GM12878 (cell line): ENCODE data around the gene MAST3. TPM values are rescaled to one million over a fixed set of nuclear protein-coding genes. Genes with fewer than 3 reads are reported as not detected.

Experiments used
- ATAC-seq: fragments of 200-7000 bp; cut with Tn5 transposase; 3 replicates; pipeline ENCODE4 v1.9.1; 2020; ENCODE audit warnings: mild to moderate bottlenecking, moderate library complexity
- BruUV-seq: library from RNA; stranded (reverse); fragments of 400-500 nt; replicated peaks from 2 replicates; lab custom pipeline; 2021; lab: Mats Ljungman, UMichigan
- CTCF ChIA-PET: fragments of 300-600 bp; sonication (Branson Sonifier 250); formaldehyde crosslinking; extraction: SDS; loops from one replicate; lab custom pipeline; 2021; ENCODE audit warnings: inconsistent platforms; lab: Yijun Ruan, JAX
- POLR2A ChIA-PET: fragments of 350-600 bp; formaldehyde crosslinking; extraction: SDS; loops from one replicate; lab custom pipeline; 2021; ENCODE audit warnings: inconsistent platforms; lab: Charles Lee
- RAD21 ChIA-PET: fragments of 300-600 bp; sonication (Branson Sonifier 250); formaldehyde crosslinking; loops from one replicate; lab custom pipeline; 2023; ENCODE audit warnings: antibody characterized with exemption; ENCODE audit not compliant: unreplicated experiment; lab: Charles Lee
- SMC1A ChIA-PET: fragments of 300-600 bp; sonication (Branson Sonifier 250); formaldehyde crosslinking; loops from one replicate; lab custom pipeline; 2023; ENCODE audit not compliant: unreplicated experiment, uncharacterized antibody; lab: Charles Lee
- DNase-seq: peaks from one replicate; pipeline ENCODE4 v3.0.0-alpha.2; 2011; ENCODE audit warnings: low read depth, low spot score
- FAIRE-seq: peaks from 3 replicates; lab custom pipeline; 2011; peaks lifted over from hg19 to GRCh38; lab: Jason Lieb, UNC
- H2AFZ ChIP-seq: 2 replicates; pipeline ENCODE4 v1.6.0; 2011; ENCODE audit warnings: low read depth, low read length, control low read depth; ENCODE audit not compliant: control insufficient read depth
- H3K27ac ChIP-seq: 2 replicates; pipeline ENCODE4 v1.5.1; 2011; ENCODE audit warnings: control low read depth; ENCODE audit not compliant: control insufficient read depth, insufficient read depth
- H3K27me3 ChIP-seq, 2 experiments: replicated peaks in 1 of 2; 2 replicates each; pipeline versions ENCODE4 v1.6.0 to v1.6.1; 2011; ENCODE audit warnings: low read length in 1 of 2; ENCODE audit not compliant: control insufficient read depth in 2 of 2, insufficient read depth in 2 of 2
- H3K36me3 ChIP-seq, 2 experiments: 2 replicates each; pipeline ENCODE4 v1.5.1; 2011; ENCODE audit warnings: low read length in 1 of 2; ENCODE audit not compliant: control insufficient read depth in 2 of 2, insufficient read depth in 2 of 2
- H3K4me1 ChIP-seq: 2 replicates; pipeline ENCODE4 v1.6.1; 2011; ENCODE audit warnings: mild to moderate bottlenecking, low read length, moderate library complexity, mixed read lengths; ENCODE audit not compliant: control insufficient read depth, insufficient read depth
- H3K4me2 ChIP-seq: 2 replicates; pipeline ENCODE4 v1.6.0; 2011; ENCODE audit warnings: control low read depth; ENCODE audit not compliant: control insufficient read depth, insufficient read depth
- H3K4me3 ChIP-seq: fragments of 200-600 bp; sonication (generic); 2 replicates; pipeline ENCODE4 v1.5.1; 2016
- H3K79me2 ChIP-seq: 2 replicates; pipeline ENCODE4 v1.6.0; 2011; ENCODE audit warnings: low read length; ENCODE audit not compliant: control insufficient read depth, insufficient read depth
- H3K9ac ChIP-seq: 2 replicates; pipeline ENCODE4 v1.8.0; 2011; ENCODE audit warnings: low read length, control low read depth, mixed read lengths; ENCODE audit not compliant: control insufficient read depth, insufficient read depth
- H3K9me3 ChIP-seq: replicated peaks from 3 replicates; pipeline ENCODE4 v1.5.1; 2011; ENCODE audit warnings: mild to moderate bottlenecking, low read length; ENCODE audit not compliant: control insufficient read depth, insufficient read depth
- H4K20me1 ChIP-seq: 2 replicates; pipeline ENCODE4 v1.6.0; 2011; ENCODE audit not compliant: control insufficient read depth, insufficient read depth
- EGR1 ChIP-seq, 2 experiments: IDR thresholded peaks; 1 replicate in 1 of 2; 2 replicates in 1 of 2; pipeline ENCODE4 v1.6.1; 2011 to 2012; ENCODE audit warnings: low read depth in 2 of 2, low read length in 2 of 2, borderline replicate concordance in 1 of 2, mild to moderate bottlenecking in 1 of 2, moderate library complexity in 1 of 2
- LARP7 ChIP-seq: fragments of 450-650 bp; IDR thresholded peaks from 2 replicates; pipeline ENCODE4 v1.6.1; 2017; ENCODE audit warnings: mild to moderate bottlenecking
- POLR2A ChIP-seq: IDR thresholded peaks from 2 replicates; pipeline ENCODE4 v1.6.1; 2011; ENCODE audit warnings: low read depth, mild to moderate bottlenecking, low read length
- RBBP5 ChIP-seq: fragments of 200-600 bp; sonication (generic); conservative IDR thresholded peaks from 2 replicates; pipeline ENCODE4 v1.6.1; 2016
- ZBED1 ChIP-seq: IDR thresholded peaks from 2 replicates; pipeline ENCODE4 v1.6.1; 2016; ENCODE audit warnings: borderline replicate concordance
- ZSCAN29 ChIP-seq: fragments of 450-650 bp; IDR thresholded peaks from 2 replicates; pipeline ENCODE4 v1.6.1; 2017; ENCODE audit warnings: mild to moderate bottlenecking, moderate library complexity
- WGBS: methylation state at CpG from one replicate; pipeline ENCODE4 v1.1.6; 2016; ENCODE audit warnings: low lambda C conversion rate; ENCODE audit not compliant: insufficient replicate concordance, insufficient coverage; ENCODE audit errors: missing lambda C conversion rate; 5-methylcytosine and 5-hydroxymethylcytosine counted together
- in situ Hi-C: fragments of 300-500 bp; cut with MboI; formaldehyde crosslinking; loops from 9 replicates; pipeline ENCODE4 v1.14.3; 2018; ENCODE audit warnings: mixed read lengths
- intact Hi-C: fragments of 100-400 bp; cut with micrococcal nuclease; formaldehyde crosslinking; loops from one replicate; pipeline ENCODE4 v1.14.2; 2022; ENCODE audit not compliant: unreplicated experiment
- polyA plus RNA-seq, 11 experiments: library from polyadenylated mRNA; depleted of rRNA in 4 of 11; unstranded in 6 of 11; stranded (reverse) in 5 of 11; fragments of >200 nt; fragmentation: Nextera tagmentation in 4 of 11; fragmentation: Illumina TruSeq in 1 of 11; extraction: Ambion mirVana in 4 of 11; extraction: Trizol in 1 of 11; gene quantifications; 1 replicate in 1 of 11; 2 replicates in 10 of 11; pipeline versions ENCODE4 v1.2.1 to v1.2.3, GENCODE V29; 2011 to 2016; ENCODE audit warnings: inconsistent platforms in 2 of 11, missing spikeins in 2 of 11, low read depth in 1 of 11
- total RNA-seq, 4 experiments: library from RNA; depleted of rRNA in 3 of 4; stranded (reverse); fragments of >200 nt in 3 of 4; fragmentation: Illumina TruSeq in 1 of 4; extraction: Trizol in 1 of 4; gene quantifications; 2 replicates each; pipeline versions ENCODE4 v1.2.1 to v1.2.3, GENCODE V29; 2013 to 2021
- TF ChIP-seq, protein P1 (sequence below): IDR thresholded peaks from 2 replicates; pipeline ENCODE4 v1.6.1; 2012; ENCODE audit warnings: mild to moderate bottlenecking, low read depth, low read length

Gene MAST3
- total and polyA plus RNA-seq, 10 of the 15 experiments (the other 5 are each of a cell fraction or from before 2014, with no cell fraction given): 3.0 to 22.2 (median 7.5) TPM

DNA sequence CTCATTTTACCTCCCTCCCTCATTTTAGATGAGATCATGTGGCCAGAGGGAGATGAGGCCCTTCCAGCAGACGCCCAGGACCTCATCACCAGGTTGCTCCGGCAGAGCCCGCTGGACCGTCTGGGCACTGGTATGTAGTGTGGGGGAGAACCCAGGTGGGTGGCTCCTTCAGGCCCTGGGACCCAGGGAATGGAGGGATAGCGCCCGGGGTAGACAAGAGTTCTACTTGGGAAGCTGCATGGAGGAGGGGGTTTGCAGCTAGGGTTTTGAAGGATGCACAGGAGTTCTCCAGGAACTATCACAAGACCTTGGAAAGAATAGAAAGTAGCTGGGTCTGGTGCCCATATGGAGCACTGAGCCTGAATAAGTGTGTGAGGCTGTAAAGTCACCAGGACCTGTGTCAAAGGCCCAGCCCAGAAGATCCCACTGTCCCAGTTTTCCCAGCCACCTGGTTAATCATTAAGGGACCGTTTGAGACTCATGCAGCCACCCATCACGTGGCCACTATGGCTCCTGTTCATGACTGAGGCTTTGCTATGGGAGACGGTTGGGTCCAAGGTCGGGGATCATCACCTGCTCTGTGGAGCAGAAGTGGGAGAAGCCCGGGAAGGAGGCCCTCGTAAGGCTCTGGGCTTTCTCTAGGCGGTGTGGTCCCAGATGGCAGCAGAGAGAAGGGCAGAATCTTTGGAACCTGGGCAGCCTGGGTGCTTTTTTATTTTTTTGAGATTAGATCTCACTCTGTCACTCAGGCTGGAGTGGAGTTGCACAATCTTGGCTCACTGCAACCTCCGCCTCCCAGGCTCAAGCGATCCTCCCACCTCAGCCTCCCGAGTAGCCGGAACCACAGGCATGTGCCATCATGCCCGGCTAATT is 38.4 kb downstream of the MAST3 start (continued):
- TF ChIP-seq, protein P1, sequence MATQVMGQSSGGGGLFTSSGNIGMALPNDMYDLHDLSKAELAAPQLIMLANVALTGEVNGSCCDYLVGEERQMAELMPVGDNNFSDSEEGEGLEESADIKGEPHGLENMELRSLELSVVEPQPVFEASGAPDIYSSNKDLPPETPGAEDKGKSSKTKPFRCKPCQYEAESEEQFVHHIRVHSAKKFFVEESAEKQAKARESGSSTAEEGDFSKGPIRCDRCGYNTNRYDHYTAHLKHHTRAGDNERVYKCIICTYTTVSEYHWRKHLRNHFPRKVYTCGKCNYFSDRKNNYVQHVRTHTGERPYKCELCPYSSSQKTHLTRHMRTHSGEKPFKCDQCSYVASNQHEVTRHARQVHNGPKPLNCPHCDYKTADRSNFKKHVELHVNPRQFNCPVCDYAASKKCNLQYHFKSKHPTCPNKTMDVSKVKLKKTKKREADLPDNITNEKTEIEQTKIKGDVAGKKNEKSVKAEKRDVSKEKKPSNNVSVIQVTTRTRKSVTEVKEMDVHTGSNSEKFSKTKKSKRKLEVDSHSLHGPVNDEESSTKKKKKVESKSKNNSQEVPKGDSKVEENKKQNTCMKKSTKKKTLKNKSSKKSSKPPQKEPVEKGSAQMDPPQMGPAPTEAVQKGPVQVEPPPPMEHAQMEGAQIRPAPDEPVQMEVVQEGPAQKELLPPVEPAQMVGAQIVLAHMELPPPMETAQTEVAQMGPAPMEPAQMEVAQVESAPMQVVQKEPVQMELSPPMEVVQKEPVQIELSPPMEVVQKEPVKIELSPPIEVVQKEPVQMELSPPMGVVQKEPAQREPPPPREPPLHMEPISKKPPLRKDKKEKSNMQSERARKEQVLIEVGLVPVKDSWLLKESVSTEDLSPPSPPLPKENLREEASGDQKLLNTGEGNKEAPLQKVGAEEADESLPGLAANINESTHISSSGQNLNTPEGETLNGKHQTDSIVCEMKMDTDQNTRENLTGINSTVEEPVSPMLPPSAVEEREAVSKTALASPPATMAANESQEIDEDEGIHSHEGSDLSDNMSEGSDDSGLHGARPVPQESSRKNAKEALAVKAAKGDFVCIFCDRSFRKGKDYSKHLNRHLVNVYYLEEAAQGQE: no peak
- no peak for TF ChIP-seq ZSCAN29

DNA sequence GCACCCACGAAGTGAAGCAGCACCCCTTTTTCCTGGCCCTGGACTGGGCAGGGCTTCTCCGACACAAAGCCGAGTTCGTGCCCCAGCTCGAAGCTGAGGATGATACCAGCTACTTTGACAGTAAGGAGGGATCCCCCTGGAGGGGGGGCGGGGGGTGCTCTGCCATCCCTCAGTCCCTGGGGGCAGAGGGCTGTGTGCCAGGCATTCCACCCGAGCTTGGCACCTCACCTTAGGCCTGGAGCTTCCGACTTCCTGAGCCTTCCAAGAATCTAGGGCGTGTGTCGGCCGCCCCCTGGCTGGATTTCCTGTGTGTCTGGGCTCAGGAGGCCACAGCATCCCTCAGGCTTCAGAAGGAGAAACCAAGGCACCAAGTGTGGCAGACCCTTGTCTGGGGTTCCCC is 39.7 kb downstream of the MAST3 start:
- RAD21 ChIA-PET: no interaction called here
- no peak for FAIRE-seq
- no TSS peak for BruUV-seq
- in situ Hi-C loops (no loop called here), intact Hi-C loops (no loop called here)
- TF ChIP-seq ZBED1 (no peak), LARP7 (no peak), POLR2A (no peak), RBBP5 (no peak), EGR1 (IDR thresholded peaks at IDR 0.05; ENCODE audit: borderline replicate concordance in 1 of 2, low read depth in 2 of 2, low read length in 2 of 2) (no peak)
- no peak overlapping the region for H3K4me2 ChIP-seq
- CTCF ChIA-PET: no interaction called here
- no peaks in the 10 kb centered on the region for H3K9me3 ChIP-seq
- no peak overlapping the region for H3K27ac ChIP-seq
- 92% methylated on average over 11 of the region's 11 CpGs for WGBS
- POLR2A ChIA-PET: no interaction called here
- no peak overlapping the region for H3K4me3 ChIP-seq
- no peak for ATAC-seq
- H3K4me1 ChIP-seq: no peaks in the 10 kb centered on the region
- no peak overlapping the region for H2AFZ ChIP-seq
- no peaks in the 10 kb centered on the region for H3K79me2 ChIP-seq
- SMC1A ChIA-PET: no interaction called here
- no peak overlapping the region for H3K9ac ChIP-seq
- H3K27me3 ChIP-seq: no peaks in the 10 kb centered on the region
- H3K36me3 ChIP-seq: peaks cover 13 to 23% of the 10 kb centered on the region in 2 experiments
- no peaks in the 10 kb centered on the region for H4K20me1 ChIP-seq
- DNase-seq: no peak
